Activated naive CD8-positive, alpha-beta T cell treated with anti-CD3 and anti-CD28 coated beads for 36 hours (primary cell): Measurements from ENCODE around the gene GLI3. TPM values are rescaled to one million over a fixed set of nuclear protein-coding genes. Genes with fewer than 3 reads are reported as not detected.

ENCODE experiments used
- DNase-seq: peaks from one replicate; pipeline ENCODE4 v3.0.0; 2021
- H3K27ac Mint-ChIP-seq: one replicate; pipeline ENCODE4 v1.8.0; 2022; ENCODE audit warnings: mild to moderate bottlenecking, moderate library complexity, mixed read lengths
- H3K27me3 Mint-ChIP-seq: one replicate; pipeline ENCODE4 v1.8.0; 2022; ENCODE audit warnings: mild to moderate bottlenecking, mixed read lengths
- H3K36me3 Mint-ChIP-seq: one replicate; pipeline ENCODE4 v1.8.0; 2021; ENCODE audit warnings: mild to moderate bottlenecking, mixed read lengths
- H3K4me1 Mint-ChIP-seq: one replicate; pipeline ENCODE4 v1.8.0; 2021; ENCODE audit warnings: mixed read lengths
- H3K4me3 Mint-ChIP-seq: one replicate; pipeline ENCODE4 v1.8.0; 2022; ENCODE audit warnings: mild to moderate bottlenecking, moderate library complexity, mixed read lengths
- H3K9me3 Mint-ChIP-seq: one replicate; pipeline ENCODE4 v1.8.0; 2022; ENCODE audit warnings: mixed read lengths
- total RNA-seq, 2 experiments: library from RNA; stranded (reverse); gene quantifications; one replicate each; pipeline ENCODE4 v1.2.3, GENCODE V29; 2021

Gene GLI3
- total RNA-seq, 2 experiments from 2014 or later, result not detected

- DNase-seq, result no peak
- H3K9me3 Mint-ChIP-seq, result no peaks in the 10 kb centered on the region
- no peak overlapping the region for H3K4me3 Mint-ChIP-seq
- H3K27ac Mint-ChIP-seq, result no peak overlapping the region
- H3K4me1 Mint-ChIP-seq, result no peaks in the 10 kb centered on the region
- H3K27me3 Mint-ChIP-seq, result no peaks in the 10 kb centered on the region
- no peaks in the 10 kb centered on the region for H3K36me3 Mint-ChIP-seq
These were observed 53.5 kb downstream of the GLI3 start for GRCh38 chr7:42183547-42183946.

- Mint-ChIP-seq H3K36me3 (no peaks in the 10 kb centered on the region), H3K27me3 (no peaks in the 10 kb centered on the region), H3K4me3 (no peak overlapping the region), H3K4me1 (no peaks in the 10 kb centered on the region), H3K27ac (no peak overlapping the region), H3K9me3 (no peaks in the 10 kb centered on the region)
- no peak for DNase-seq
These were observed 55.4 kb downstream of the GLI3 start for GRCh38 chr7:42181566-42181965.

GRCh38 chr7:42180806-42181205, 56.2 kb downstream of the GLI3 start:
- H3K4me3 Mint-ChIP-seq, result no peak overlapping the region
- H3K27me3 Mint-ChIP-seq, result no peaks in the 10 kb centered on the region
- H3K9me3 Mint-ChIP-seq, result no peaks in the 10 kb centered on the region
- no peaks in the 10 kb centered on the region for H3K36me3 Mint-ChIP-seq
- DNase-seq, result no peak
- H3K27ac Mint-ChIP-seq, result no peak overlapping the region
- H3K4me1 Mint-ChIP-seq, result no peaks in the 10 kb centered on the region

- no peak overlapping the region for H3K27ac Mint-ChIP-seq
- no peak overlapping the region for H3K4me3 Mint-ChIP-seq
- DNase-seq, result no peak
- H3K27me3 Mint-ChIP-seq, result no peaks in the 10 kb centered on the region
- no peaks in the 10 kb centered on the region for H3K4me1 Mint-ChIP-seq
- no peaks in the 10 kb centered on the region for H3K9me3 Mint-ChIP-seq
- H3K36me3 Mint-ChIP-seq, result no peaks in the 10 kb centered on the region
These were observed 60.3 kb downstream of the GLI3 start for GRCh38 chr7:42176724-42177101.

GRCh38 chr7:42175834-42176723, 60.9 kb downstream of the GLI3 start:
- H3K9me3 Mint-ChIP-seq, result no peaks in the 10 kb centered on the region
- no peak for DNase-seq
- no peaks in the 10 kb centered on the region for H3K36me3 Mint-ChIP-seq
- no peaks in the 10 kb centered on the region for H3K4me1 Mint-ChIP-seq
- H3K4me3 Mint-ChIP-seq, result no peak overlapping the region
- H3K27me3 Mint-ChIP-seq, result no peaks in the 10 kb centered on the region
- H3K27ac Mint-ChIP-seq, result no peak overlapping the region

- H3K27me3 Mint-ChIP-seq, result no peaks in the 10 kb centered on the region
- no peaks in the 10 kb centered on the region for H3K9me3 Mint-ChIP-seq
- H3K4me1 Mint-ChIP-seq, result no peaks in the 10 kb centered on the region
- no peaks in the 10 kb centered on the region for H3K36me3 Mint-ChIP-seq
- no peak overlapping the region for H3K27ac Mint-ChIP-seq
- DNase-seq, result no peak
- H3K4me3 Mint-ChIP-seq, result no peak overlapping the region
These were observed 62.6 kb downstream of the GLI3 start for GRCh38 chr7:42174391-42174912.

- no peak for DNase-seq
- Mint-ChIP-seq H3K4me1 (no peaks in the 10 kb centered on the region), H3K36me3 (no peaks in the 10 kb centered on the region), H3K9me3 (no peaks in the 10 kb centered on the region), H3K4me3 (no peak overlapping the region), H3K27ac (no peak overlapping the region), H3K27me3 (no peaks in the 10 kb centered on the region)
These were observed 66.3 kb downstream of the GLI3 start for GRCh38 chr7:42170724-42171123.

GRCh38 chr7:42168512-42168911, 68.5 kb downstream of the GLI3 start:
- H3K27ac Mint-ChIP-seq, result no peak overlapping the region
- no peak for DNase-seq
- no peaks in the 10 kb centered on the region for H3K27me3 Mint-ChIP-seq
- no peaks in the 10 kb centered on the region for H3K36me3 Mint-ChIP-seq
- no peaks in the 10 kb centered on the region for H3K4me1 Mint-ChIP-seq
- no peaks in the 10 kb centered on the region for H3K9me3 Mint-ChIP-seq
- no peak overlapping the region for H3K4me3 Mint-ChIP-seq

- H3K4me3 Mint-ChIP-seq, result no peak overlapping the region
- no peaks in the 10 kb centered on the region for H3K4me1 Mint-ChIP-seq
- no peak for DNase-seq
- H3K27me3 Mint-ChIP-seq, result no peaks in the 10 kb centered on the region
- H3K36me3 Mint-ChIP-seq, result no peaks in the 10 kb centered on the region
- H3K27ac Mint-ChIP-seq, result no peak overlapping the region
- H3K9me3 Mint-ChIP-seq, result no peaks in the 10 kb centered on the region
These were observed 69.3 kb downstream of the GLI3 start for GRCh38 chr7:42167631-42168236.

- Mint-ChIP-seq H3K27ac (no peak overlapping the region), H3K9me3 (no peaks in the 10 kb centered on the region), H3K27me3 (no peaks in the 10 kb centered on the region), H3K36me3 (no peaks in the 10 kb centered on the region), H3K4me3 (no peak overlapping the region), H3K4me1 (no peaks in the 10 kb centered on the region)
- no peak for DNase-seq
These were observed 69.8 kb downstream of the GLI3 start for GRCh38 chr7:42167206-42167605.

GRCh38 chr7:42164881-42165428, 72.1 kb downstream of the GLI3 start:
- no peak for DNase-seq
- no peaks in the 10 kb centered on the region for H3K4me1 Mint-ChIP-seq
- H3K9me3 Mint-ChIP-seq, result no peaks in the 10 kb centered on the region
- no peak overlapping the region for H3K27ac Mint-ChIP-seq
- H3K4me3 Mint-ChIP-seq, result no peak overlapping the region
- no peaks in the 10 kb centered on the region for H3K36me3 Mint-ChIP-seq
- H3K27me3 Mint-ChIP-seq, result no peaks in the 10 kb centered on the region

- Mint-ChIP-seq H3K4me1 (no peaks in the 10 kb centered on the region), H3K36me3 (no peaks in the 10 kb centered on the region)
These were observed 74.3 kb downstream of the GLI3 start for GRCh38 chr7:42162560-42163325.

GRCh38 chr7:42161719-42162118, 75.3 kb downstream of the GLI3 start:
- Mint-ChIP-seq H3K36me3 (no peaks in the 10 kb centered on the region), H3K27ac (no peak overlapping the region), H3K9me3 (no peaks in the 10 kb centered on the region), H3K4me3 (no peak overlapping the region), H3K4me1 (no peaks in the 10 kb centered on the region), H3K27me3 (no peaks in the 10 kb centered on the region)
- DNase-seq, result no peak

More at GRCh38 chr7:42162560-42163325, 74.3 kb downstream of the GLI3 start:
- no peak for DNase-seq
- Mint-ChIP-seq H3K9me3 (no peaks in the 10 kb centered on the region), H3K27me3 (no peaks in the 10 kb centered on the region), H3K27ac (no peak overlapping the region), H3K4me3 (no peak overlapping the region)

GRCh38 chr7:42161110-42161509, 75.9 kb downstream of the GLI3 start:
- Mint-ChIP-seq H3K9me3 (no peaks in the 10 kb centered on the region), H3K27me3 (no peaks in the 10 kb centered on the region), H3K4me3 (no peak overlapping the region), H3K27ac (no peak overlapping the region), H3K36me3 (no peaks in the 10 kb centered on the region), H3K4me1 (no peaks in the 10 kb centered on the region)
- DNase-seq, result no peak

GRCh38 chr7:42159130-42159529, 77.9 kb downstream of the GLI3 start:
- no peak overlapping the region for H3K27ac Mint-ChIP-seq
- DNase-seq, result no peak
- no peaks in the 10 kb centered on the region for H3K36me3 Mint-ChIP-seq
- no peaks in the 10 kb centered on the region for H3K27me3 Mint-ChIP-seq
- H3K9me3 Mint-ChIP-seq, result no peaks in the 10 kb centered on the region
- H3K4me1 Mint-ChIP-seq, result no peaks in the 10 kb centered on the region
- no peak overlapping the region for H3K4me3 Mint-ChIP-seq
